GM18519 (cell line): ENCODE results near the gene DGCR2.
"Not testable (repeated sequence)": the region's sequence is repeated elsewhere in the genome, so short reads cannot be mapped to it uniquely, and the experiment has no call there.

Experiments used
- ATAC-seq: cut with Tn5 transposase; IDR thresholded peaks from one replicate; pipeline ENCODE4 v1.9.1; 2021; ENCODE audit warnings: mild to moderate bottlenecking, moderate library complexity; ENCODE audit not compliant: unreplicated experiment, low FRiP score

DGCR2 gene

DNA sequence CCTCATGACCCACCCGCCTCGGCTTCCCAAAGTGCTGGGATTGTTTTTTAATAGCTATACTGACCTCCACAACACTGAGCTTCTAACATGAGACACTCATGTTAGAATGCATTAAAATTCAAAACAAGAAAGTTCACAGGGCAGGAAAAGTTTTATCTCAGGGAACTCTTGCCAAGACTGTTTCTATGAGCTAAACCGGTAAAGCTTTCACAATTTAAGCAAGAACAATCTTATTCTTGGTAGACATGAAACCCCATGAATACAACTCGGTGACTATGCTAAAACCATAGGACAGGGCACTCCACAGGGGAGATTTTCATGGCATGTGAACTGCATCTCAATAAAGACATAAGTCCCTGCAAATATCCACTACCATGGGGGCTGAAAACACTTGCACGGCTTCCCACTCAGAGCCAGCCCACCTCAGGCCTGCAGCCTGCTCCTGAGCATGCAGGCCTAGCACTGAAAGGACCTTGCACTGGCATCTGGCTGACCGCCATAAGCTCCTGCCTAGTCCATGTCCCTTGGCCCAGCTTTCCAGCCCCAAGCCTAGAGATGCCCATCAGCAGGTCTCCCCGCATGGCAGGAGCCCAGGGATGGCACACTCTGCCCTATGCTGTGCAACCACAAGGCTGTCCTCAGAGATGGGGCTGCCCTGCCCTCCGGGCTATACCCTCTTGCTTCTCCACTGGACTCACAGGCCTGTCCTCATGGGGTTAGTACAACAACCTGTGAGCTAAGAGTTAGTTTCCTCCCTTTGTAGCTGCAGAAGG is 58.4 kb downstream of the DGCR2 start:
- no peak for ATAC-seq

- ATAC-seq, result no peak
Observed at GRCh38 chr22:19062943-19063308, 59.3 kb downstream of the DGCR2 start.

- ATAC-seq, result no peak
Observed at GRCh38 chr22:19062139-19062942, 59.9 kb downstream of the DGCR2 start.

GRCh38 chr22:19061471-19062138 is 60.6 kb downstream of the DGCR2 start:
- no peak for ATAC-seq

DNA sequence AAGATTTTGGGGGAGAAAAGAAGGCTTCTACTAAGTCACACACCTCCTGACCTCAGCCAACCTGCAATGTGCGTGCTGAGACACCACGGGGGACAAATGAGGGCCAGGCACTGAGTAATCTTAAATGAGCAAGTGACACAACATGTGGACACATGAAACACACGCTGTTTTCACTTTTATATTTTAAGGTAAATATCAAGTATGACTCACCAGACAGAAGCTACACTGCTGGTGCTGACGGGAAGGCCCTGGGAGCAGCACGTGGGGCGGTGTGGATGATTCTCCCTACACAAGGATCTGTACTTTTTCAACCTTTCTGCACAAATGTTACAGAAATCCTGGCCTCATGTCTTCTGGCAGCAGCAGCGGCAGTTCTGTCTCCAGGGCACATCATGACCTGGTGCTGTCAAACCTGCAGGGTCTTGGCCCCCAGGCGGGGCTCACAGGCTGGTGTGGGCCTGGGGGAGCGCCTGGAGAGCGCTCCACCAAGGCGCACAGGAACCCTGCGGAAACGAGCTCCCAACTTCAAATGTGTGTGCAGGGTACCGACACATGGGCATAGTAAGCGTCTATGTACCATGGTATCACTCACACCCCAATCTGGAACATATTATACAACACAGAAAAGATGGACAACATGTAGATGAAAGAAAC is 61.7 kb downstream of the DGCR2 start:
- ATAC-seq, result no peak

GRCh38 chr22:19059481-19060278 is 62.5 kb downstream of the DGCR2 start:
- no peak for ATAC-seq

DNA sequence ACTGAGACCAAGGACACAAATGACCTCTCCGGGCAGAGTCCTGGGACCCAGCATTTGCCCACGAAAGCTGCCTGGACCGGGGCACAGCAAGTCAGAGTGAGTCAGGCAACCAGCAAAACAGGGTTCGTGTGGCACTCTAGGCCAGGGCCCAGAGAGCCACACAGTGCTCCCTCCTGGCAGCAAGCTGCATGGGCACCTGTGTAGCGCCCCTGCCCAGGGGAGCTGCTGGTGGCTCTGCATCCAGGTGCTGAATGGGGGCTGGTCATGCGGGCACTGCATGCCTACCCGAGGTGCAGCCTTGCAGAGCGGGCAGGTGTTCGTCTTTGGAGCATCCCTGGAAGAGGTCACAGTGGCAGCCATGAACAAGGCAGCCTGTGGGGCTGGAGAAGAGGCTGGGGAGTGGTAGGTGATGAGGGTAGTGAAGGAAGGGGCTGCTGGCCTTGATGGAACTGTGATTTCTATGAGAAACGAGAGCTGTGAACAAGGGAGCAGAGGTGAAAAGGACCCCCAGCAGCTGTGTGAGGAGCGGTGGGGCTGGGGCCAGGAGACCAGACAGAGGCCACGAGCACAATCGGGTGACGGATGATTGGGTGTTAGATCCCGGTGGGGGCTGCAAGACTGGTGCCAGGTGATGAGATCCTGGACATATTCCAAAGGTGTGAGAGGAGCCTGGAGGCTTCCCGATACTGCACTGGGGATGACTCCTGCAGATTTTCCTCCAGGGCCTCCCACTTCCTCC is 63.3 kb downstream of the DGCR2 start:
- ATAC-seq, result no peak

DNA sequence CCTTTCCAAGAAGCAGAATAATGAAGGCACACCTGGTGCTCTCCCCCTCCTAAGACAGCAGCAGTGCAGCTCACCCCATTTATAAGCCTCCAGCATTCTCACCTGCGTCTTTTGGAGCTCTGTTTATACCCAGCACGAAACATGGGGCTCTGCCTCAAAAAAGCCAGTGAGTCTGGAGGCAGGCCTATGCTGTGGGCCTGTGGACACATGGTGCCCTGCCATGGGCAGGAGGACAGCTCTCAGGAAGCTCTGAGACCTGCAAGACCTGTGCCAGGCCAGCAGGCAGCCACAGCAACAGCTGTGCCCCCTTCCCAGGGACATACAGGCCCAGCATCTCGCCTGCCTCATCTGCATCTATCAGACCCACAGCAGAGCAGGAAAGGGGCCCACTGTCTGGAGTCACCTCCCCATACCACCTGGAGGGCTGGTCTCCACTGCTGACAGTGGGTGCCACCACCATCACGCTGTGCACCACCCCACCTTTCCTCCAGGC is 64.2 kb downstream of the DGCR2 start:
- no peak for ATAC-seq

GRCh38 chr22:19057539-19057938 is 64.7 kb downstream of the DGCR2 start:
- ATAC-seq, result no peak

- ATAC-seq, result no peak
Observed at GRCh38 chr22:19056951-19057401, 65.2 kb downstream of the DGCR2 start.

- ATAC-seq, result no peak
Observed at GRCh38 chr22:19055801-19056200, 66.4 kb downstream of the DGCR2 start.

- no peak for ATAC-seq
Observed at GRCh38 chr22:19052941-19053541, 69.2 kb downstream of the DGCR2 start.

- ATAC-seq, result no peak
Observed at GRCh38 chr22:19051381-19052072, 70.7 kb downstream of the DGCR2 start.

- not testable (repeated sequence) for ATAC-seq
Observed at GRCh38 chr22:19050847-19051246, 71.4 kb downstream of the DGCR2 start.

GRCh38 chr22:19050117-19050516 is 72.1 kb downstream of the DGCR2 start:
- ATAC-seq, result no peak

DNA sequence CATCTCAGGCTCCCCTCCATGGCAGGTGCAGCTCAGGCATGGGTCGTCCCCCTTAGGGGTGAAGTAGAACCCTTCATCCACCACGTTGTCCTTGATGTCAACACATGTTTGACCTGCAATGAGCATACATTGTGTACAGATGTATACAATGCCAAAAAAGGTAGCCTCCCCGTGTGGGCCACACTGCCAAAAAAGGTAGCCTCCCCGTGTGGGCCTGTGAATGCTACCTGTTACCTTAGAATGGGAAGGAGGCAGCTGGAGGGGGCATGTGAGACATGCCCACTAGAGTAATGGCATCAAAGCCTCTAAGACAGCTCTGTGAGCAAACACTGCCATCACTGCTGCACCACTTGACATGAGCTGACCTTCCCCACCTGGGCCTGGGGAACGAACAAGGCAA is 73.7 kb downstream of the DGCR2 start:
- ATAC-seq, result no peak

DNA sequence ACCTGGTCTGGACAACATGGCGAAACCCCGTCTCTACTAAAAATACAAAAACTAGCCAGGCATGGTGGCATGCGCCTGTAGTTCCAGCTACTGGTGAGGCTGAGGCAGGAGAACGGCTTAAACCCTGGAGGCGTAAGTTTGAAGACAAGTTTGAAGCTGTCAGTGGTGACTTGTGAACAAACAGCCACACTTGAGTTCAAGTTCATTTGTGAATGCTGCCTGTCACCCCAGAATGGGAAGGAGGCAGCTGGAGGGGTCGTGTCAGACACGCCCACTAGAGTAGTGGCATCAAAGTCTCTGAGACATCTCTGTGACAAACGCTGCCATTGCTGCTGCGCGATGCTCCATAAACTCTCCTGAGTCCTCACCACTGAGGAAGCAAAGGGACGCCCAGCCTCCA is 74.2 kb downstream of the DGCR2 start:
- ATAC-seq, result no peak
